ENCODE measurements around the gene CRYBA2.

Gene CRYBA2

GRCh38 chr2:219018726-219019125 is 25.5 kb upstream of the CRYBA2 start:
- no peak overlapping the region for H3K27ac ChIP-seq (ENCODE audit: low read depth, low read length, poor library complexity, severe bottlenecking)
- TF ChIP-seq CTCF (IDR thresholded peaks at IDR 0.05; ENCODE audit: low read length) = no peak
- no peak for TF ChIP-seq EZH2 (IDR thresholded peaks at IDR 0.05; ENCODE audit: borderline replicate concordance, low read length)
- no peaks in the 10 kb centered on the region for H3K9me3 ChIP-seq (ENCODE audit: low read length)

GRCh38 chr2:219018286-219018685 is 25.1 kb upstream of the CRYBA2 start:
- Histone ChIP-seq H3K79me2 (ENCODE audit: insufficient read depth, low read length) (no peaks in the 10 kb centered on the region), H4K20me1 (ENCODE audit: insufficient read depth, low read length) (no peaks in the 10 kb centered on the region), H3K9ac (ENCODE audit: low read length) (no peak overlapping the region), H3K9me3 (ENCODE audit: low read length) (no peaks in the 10 kb centered on the region), H3K4me2 (ENCODE audit: low read length) (no peak overlapping the region), H3K4me3 (ENCODE audit: low read depth, low read length, poor library complexity, severe bottlenecking) (no peak overlapping the region), H3K9me2 (ENCODE audit: low read depth, low read length) (no peaks in the 10 kb centered on the region), H3F3A (ENCODE audit: insufficient read depth, low read length) (no peaks in the 10 kb centered on the region), H3K27me3 (ENCODE audit: insufficient read depth, low read length) (no peaks in the 10 kb centered on the region; the same call in 1 of the 2 replicates), H2AFZ (ENCODE audit: low read length) (no peak overlapping the region), H3K27ac (ENCODE audit: low read depth, low read length, poor library complexity, severe bottlenecking) (no peak overlapping the region), H3K4me1 (ENCODE audit: insufficient read depth, low read length, severe bottlenecking) (no peaks in the 10 kb centered on the region), H3K36me3 (ENCODE audit: insufficient read depth, low read length) (no peaks in the 10 kb centered on the region)
- TF ChIP-seq CTCF (IDR thresholded peaks at IDR 0.05; ENCODE audit: low read length) = no peak
- TF ChIP-seq EZH2 (IDR thresholded peaks at IDR 0.05; ENCODE audit: borderline replicate concordance, low read length) = no peak

More at GRCh38 chr2:219018726-219019125, 25.5 kb upstream of the CRYBA2 start:
- Histone ChIP-seq H2AFZ (ENCODE audit: low read length) (no peak overlapping the region), H3K4me3 (ENCODE audit: low read depth, low read length, poor library complexity, severe bottlenecking) (no peak overlapping the region), H3K4me2 (ENCODE audit: low read length) (no peak overlapping the region), H4K20me1 (ENCODE audit: insufficient read depth, low read length) (no peaks in the 10 kb centered on the region), H3F3A (ENCODE audit: insufficient read depth, low read length) (no peaks in the 10 kb centered on the region), H3K36me3 (ENCODE audit: insufficient read depth, low read length) (no peaks in the 10 kb centered on the region), H3K9me2 (ENCODE audit: low read depth, low read length) (no peaks in the 10 kb centered on the region), H3K79me2 (ENCODE audit: insufficient read depth, low read length) (no peaks in the 10 kb centered on the region), H3K4me1 (ENCODE audit: insufficient read depth, low read length, severe bottlenecking) (no peaks in the 10 kb centered on the region), H3K27me3 (ENCODE audit: insufficient read depth, low read length) (no peaks in the 10 kb centered on the region; the same call in 1 of the 2 replicates), H3K9ac (ENCODE audit: low read length) (no peak overlapping the region)

GRCh38 chr2:219017201-219017931 is 24.1 kb upstream of the CRYBA2 start:
- Histone ChIP-seq H3K79me2 (ENCODE audit: insufficient read depth, low read length) (no peaks in the 10 kb centered on the region), H3K36me3 (ENCODE audit: insufficient read depth, low read length) (no peaks in the 10 kb centered on the region), H3K9ac (ENCODE audit: low read length) (no peak overlapping the region), H4K20me1 (ENCODE audit: insufficient read depth, low read length) (no peaks in the 10 kb centered on the region), H3K27ac (ENCODE audit: low read depth, low read length, poor library complexity, severe bottlenecking) (no peak overlapping the region), H3K27me3 (ENCODE audit: insufficient read depth, low read length) (no peaks in the 10 kb centered on the region; the same call in 1 of the 2 replicates), H3K9me3 (ENCODE audit: low read length) (no peaks in the 10 kb centered on the region), H3K4me3 (ENCODE audit: low read depth, low read length, poor library complexity, severe bottlenecking) (no peak overlapping the region), H2AFZ (ENCODE audit: low read length) (no peak overlapping the region), H3K4me2 (ENCODE audit: low read length) (no peak overlapping the region), H3F3A (ENCODE audit: insufficient read depth, low read length) (no peaks in the 10 kb centered on the region), H3K4me1 (ENCODE audit: insufficient read depth, low read length, severe bottlenecking) (no peaks in the 10 kb centered on the region), H3K9me2 (ENCODE audit: low read depth, low read length) (no peaks in the 10 kb centered on the region)
- TF ChIP-seq CTCF (IDR thresholded peaks at IDR 0.05; ENCODE audit: low read length) = no peak
- TF ChIP-seq EZH2 (IDR thresholded peaks at IDR 0.05; ENCODE audit: borderline replicate concordance, low read length) = no peak

All from OCI-LY1 (cell line).